HG02623 (cell line): ENCODE measurements around the gene MAP7D2.
"Not testable (repeated sequence)": the region's sequence is repeated elsewhere in the genome, so short reads cannot be mapped to it uniquely, and the experiment has no call there.

Experiments used
- ATAC-seq: cut with Tn5 transposase; IDR thresholded peaks from one replicate; pipeline ENCODE4 v1.9.1; 2021; ENCODE audit warnings: moderate library complexity; ENCODE audit not compliant: unreplicated experiment

MAP7D2 gene

GRCh38 chrX:20116577-20117240 lies at the start of gene MAP7D2:
Gene MAP7D2, minus strand, starts transcription at chrX:20116907. Its CDS starts 28 bp downstream, at chrX:20116879.
- no peak for ATAC-seq

- not testable (repeated sequence) for ATAC-seq
These were observed 45.8 kb upstream of the MAP7D2 start for GRCh38 chrX:20162516-20162915.

- ATAC-seq: no peak
These were observed 43.2 kb upstream of the MAP7D2 start for GRCh38 chrX:20159797-20160385.

GRCh38 chrX:20151689-20152088 lies 35.0 kb upstream of the MAP7D2 start:
- no peak for ATAC-seq

- ATAC-seq: no peak
These were observed 32.6 kb upstream of the MAP7D2 start for GRCh38 chrX:20149326-20149725.

- no peak for ATAC-seq
These were observed 30.9 kb upstream of the MAP7D2 start for GRCh38 chrX:20147561-20147960.

GRCh38 chrX:20144491-20144890 lies 27.8 kb upstream of the MAP7D2 start:
- no peak for ATAC-seq

GRCh38 chrX:20143561-20143960 lies 26.9 kb upstream of the MAP7D2 start:
- no peak for ATAC-seq

GRCh38 chrX:20143111-20143510 lies 26.4 kb upstream of the MAP7D2 start:
- ATAC-seq: no peak

- ATAC-seq: peak; percentile 97
These were observed 24.8 kb upstream of the MAP7D2 start, which contains the start of gene EIF1AX for GRCh38 chrX:20141281-20142220. Gene EIF1AX, minus strand, starts transcription at chrX:20141838. Its CDS starts 198 bp downstream, at chrX:20141640.

GRCh38 chrX:20140420-20140819 lies 23.7 kb upstream of the MAP7D2 start:
- ATAC-seq: no peak

- no peak for ATAC-seq
These were observed 23.3 kb upstream of the MAP7D2 start for GRCh38 chrX:20139966-20140365.

GRCh38 chrX:20135944-20136343 lies 19.2 kb upstream of the MAP7D2 start:
- no peak for ATAC-seq

- ATAC-seq: no peak
These were observed 16.0 kb upstream of the MAP7D2 start for GRCh38 chrX:20132666-20133065.

- ATAC-seq: no peak
These were observed 13.7 kb upstream of the MAP7D2 start for GRCh38 chrX:20130357-20130756.

- no peak for ATAC-seq
These were observed 12.8 kb upstream of the MAP7D2 start for GRCh38 chrX:20129547-20129946.

GRCh38 chrX:20128670-20129069 lies 12.0 kb upstream of the MAP7D2 start:
- ATAC-seq: no peak

GRCh38 chrX:20127440-20127839 lies 10.7 kb upstream of the MAP7D2 start:
- ATAC-seq: not testable (repeated sequence)

- not testable (repeated sequence) for ATAC-seq
These were observed 10.1 kb upstream of the MAP7D2 start for GRCh38 chrX:20126833-20127232.

- ATAC-seq: no peak
These were observed 8.3 kb upstream of the MAP7D2 start for GRCh38 chrX:20124964-20125363.

GRCh38 chrX:20118065-20118824 lies 1.5 kb upstream of the MAP7D2 start:
- ATAC-seq: no peak
